Karpas-422 (cell line): ENCODE data around the gene CYBA. TPM values are rescaled to one million over a fixed set of nuclear protein-coding genes. Genes with fewer than 3 reads are reported as not detected.

Experiments
- DNase-seq: peaks from one replicate; pipeline ENCODE4 v3.0.0-alpha.2; 2015
- H2AFZ ChIP-seq: fragments of 200-600 bp; sonication (generic); 2 replicates; pipeline ENCODE4 v1.6.1; 2014; ENCODE audit warnings: antibody characterized with exemption, low read length, mixed read lengths
- H3K27ac ChIP-seq: fragments of 200-600 bp; sonication (generic); 2 replicates; pipeline ENCODE4 v1.5.1; 2014; ENCODE audit warnings: mild to moderate bottlenecking, low read length, moderate library complexity
- H3K27me3 ChIP-seq: fragments of 200-600 bp; sonication (generic); 2 replicates; pipeline ENCODE4 v1.6.1; 2014; ENCODE audit warnings: low read length, mixed read lengths
- H3K36me3 ChIP-seq: fragments of 200-600 bp; sonication (generic); 2 replicates; pipeline ENCODE4 v1.6.1; 2014; ENCODE audit warnings: low read length, mixed read lengths; ENCODE audit not compliant: insufficient read depth
- H3K4me1 ChIP-seq: fragments of 200-600 bp; sonication (generic); 2 replicates; pipeline ENCODE4 v1.6.1; 2014; ENCODE audit warnings: mild to moderate bottlenecking, low read length, mixed read lengths
- H3K4me2 ChIP-seq: fragments of 200-600 bp; sonication (generic); 2 replicates; pipeline ENCODE4 v1.6.1; 2014; ENCODE audit warnings: low read length, low read depth, mild to moderate bottlenecking; ENCODE audit not compliant: poor library complexity, severe bottlenecking
- H3K4me3 ChIP-seq: fragments of 200-600 bp; sonication (generic); 2 replicates; pipeline ENCODE4 v1.5.1; 2014; ENCODE audit warnings: mild to moderate bottlenecking, antibody characterized with exemption, low read length, mixed read lengths
- H3K79me2 ChIP-seq: fragments of 200-600 bp; sonication (generic); 2 replicates; pipeline ENCODE4 v1.6.1; 2014; ENCODE audit warnings: mild to moderate bottlenecking, low read length, mixed read lengths
- H3K9ac ChIP-seq: fragments of 200-600 bp; sonication (generic); 2 replicates; pipeline ENCODE4 v1.6.0; 2014; ENCODE audit warnings: low read length
- H3K9me2 ChIP-seq: fragments of 200-600 bp; sonication (generic), shearing (Covaris generic); replicated peaks from 2 replicates; pipeline ENCODE4 v1.6.0; 2014; ENCODE audit warnings: mild to moderate bottlenecking, low read length, moderate library complexity; ENCODE audit not compliant: insufficient read depth
- H3K9me3 ChIP-seq: fragments of 300-700, 200-600 bp; sonication (generic); 2 replicates; pipeline ENCODE4 v1.6.1; 2014; ENCODE audit warnings: low read length, mixed read lengths
- H4K20me1 ChIP-seq: fragments of 200-600 bp; sonication (generic); 2 replicates; pipeline ENCODE4 v1.6.1; 2014; ENCODE audit warnings: mild to moderate bottlenecking, antibody characterized with exemption, low read length, low read depth; ENCODE audit not compliant: insufficient read depth
- total RNA-seq: library from RNA; depleted of rRNA; stranded (reverse); fragments of >200 nt; shearing (Covaris generic); gene quantifications from 2 replicates; pipeline ENCODE4 v1.2.3, GENCODE V29; 2014; ENCODE audit warnings: low replicate concordance

The CYBA gene
- total RNA-seq, 1 experiment from 2014 or later: 395 TPM

DNA sequence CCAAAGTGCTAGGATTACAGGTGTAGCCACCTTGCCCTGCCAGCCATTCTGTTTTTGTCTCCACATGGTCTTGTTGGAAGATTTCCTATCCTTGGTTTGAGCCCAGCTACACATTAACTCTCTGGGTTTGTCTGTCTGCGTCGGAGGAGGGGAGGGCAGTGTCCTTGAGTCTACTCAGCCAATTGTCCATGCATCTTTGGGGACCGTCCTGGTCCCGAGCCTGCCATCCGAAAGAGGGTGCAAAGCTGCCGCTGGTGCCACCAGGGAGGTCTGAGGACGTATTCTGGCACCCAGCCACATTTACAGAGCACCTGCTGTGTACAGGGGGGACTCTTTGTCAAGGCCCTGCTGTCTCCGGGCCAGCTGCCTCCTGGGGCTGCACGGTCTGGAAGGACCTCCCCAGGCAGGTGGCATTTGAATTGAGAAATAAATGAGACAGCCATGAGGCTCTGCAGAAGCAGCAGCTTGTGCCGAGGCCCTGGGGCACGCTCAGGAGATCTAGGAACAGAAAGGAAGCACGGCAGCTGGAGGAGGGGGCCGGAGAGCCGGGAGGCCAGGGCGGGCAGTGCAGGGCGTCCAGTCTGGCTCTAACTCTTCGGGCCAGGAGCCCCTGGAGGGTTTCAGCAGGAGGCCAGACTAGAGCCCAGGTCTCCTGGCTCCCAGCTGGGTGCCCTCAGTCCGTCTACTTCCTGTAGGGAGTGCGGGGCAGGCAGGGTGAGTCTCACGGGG lies 1.5 kb downstream of the CYBA start:
- H3K4me2 ChIP-seq: peak overlapping the region; percentile 97
- peak overlapping the region; percentile 94; the same call in 1 of the 2 replicates for H3K27ac ChIP-seq
- H3K9me2 ChIP-seq: no peaks in the 10 kb centered on the region
- no peaks in the 10 kb centered on the region for H3K9me3 ChIP-seq
- no peak overlapping the region for H2AFZ ChIP-seq
- H3K4me3 ChIP-seq: peak overlapping the region; percentile 100
- peak overlapping the region; percentile 99 for H3K9ac ChIP-seq
- H3K36me3 ChIP-seq: no peaks in the 10 kb centered on the region; the same call in 1 of the 2 replicates
- H3K79me2 ChIP-seq: peaks cover 18% of the 10 kb centered on the region
- no peak for DNase-seq
- peaks cover 34% of the 10 kb centered on the region for H4K20me1 ChIP-seq
- H3K4me1 ChIP-seq: peaks cover 34% of the 10 kb centered on the region
- H3K27me3 ChIP-seq: no peaks in the 10 kb centered on the region

DNA sequence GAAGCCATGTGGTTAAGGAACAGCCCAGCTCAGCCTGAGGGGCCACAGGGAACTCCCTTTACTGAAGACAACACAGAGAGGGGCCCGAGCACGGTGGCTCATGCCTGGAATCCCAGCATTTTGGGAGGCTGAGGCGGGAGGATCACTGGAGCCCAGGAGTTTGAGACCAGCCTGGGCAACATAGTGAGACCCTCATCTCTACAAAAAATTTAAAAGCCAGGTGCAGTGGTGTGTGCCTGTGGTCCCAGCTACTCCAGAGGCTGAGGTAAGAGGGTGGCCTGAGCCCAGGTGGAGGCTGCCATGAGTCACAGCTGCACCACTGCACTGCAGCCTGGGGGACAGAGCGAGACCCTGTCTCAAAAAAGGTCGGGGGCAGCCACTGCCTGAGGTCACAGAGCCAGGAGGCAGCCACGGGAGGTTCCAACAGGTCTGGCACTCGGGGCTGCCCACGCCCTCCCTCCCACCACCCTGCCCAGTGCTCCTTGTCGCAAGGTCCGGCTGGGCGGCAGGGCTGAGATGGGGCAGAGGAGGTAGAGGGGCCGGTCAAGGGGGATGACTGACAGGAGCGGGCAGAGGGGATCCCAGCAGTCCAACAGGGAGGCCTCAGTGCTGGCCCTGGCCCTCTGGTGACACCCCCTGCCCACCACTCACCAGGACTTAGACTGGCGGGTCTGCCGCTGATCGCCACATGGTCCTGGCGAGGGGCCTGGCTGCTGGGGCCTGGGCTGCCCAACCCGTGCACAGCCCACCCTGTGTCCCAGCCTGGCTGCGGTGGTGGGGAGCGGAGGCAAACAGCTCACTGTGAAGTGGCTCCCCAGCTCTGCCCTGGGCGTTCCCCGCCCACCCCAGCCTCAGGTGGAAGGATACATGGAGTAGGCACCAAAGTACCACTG lies 3.4 kb downstream of the CYBA start:
- Histone ChIP-seq H3K4me3 (no peak overlapping the region), H3K4me2 (no peak overlapping the region), H3K27me3 (no peaks in the 10 kb centered on the region), H3K9me3 (no peaks in the 10 kb centered on the region), H3K9me2 (no peaks in the 10 kb centered on the region), H3K9ac (no peak overlapping the region), H3K79me2 (peaks cover 18% of the 10 kb centered on the region), H3K27ac (no peak overlapping the region), H3K4me1 (peaks cover 26% of the 10 kb centered on the region), H4K20me1 (peaks cover 43% of the 10 kb centered on the region), H3K36me3 (no peaks in the 10 kb centered on the region; the same call in none of the 2 replicates), H2AFZ (no peak overlapping the region)
- no peak for DNase-seq

DNA sequence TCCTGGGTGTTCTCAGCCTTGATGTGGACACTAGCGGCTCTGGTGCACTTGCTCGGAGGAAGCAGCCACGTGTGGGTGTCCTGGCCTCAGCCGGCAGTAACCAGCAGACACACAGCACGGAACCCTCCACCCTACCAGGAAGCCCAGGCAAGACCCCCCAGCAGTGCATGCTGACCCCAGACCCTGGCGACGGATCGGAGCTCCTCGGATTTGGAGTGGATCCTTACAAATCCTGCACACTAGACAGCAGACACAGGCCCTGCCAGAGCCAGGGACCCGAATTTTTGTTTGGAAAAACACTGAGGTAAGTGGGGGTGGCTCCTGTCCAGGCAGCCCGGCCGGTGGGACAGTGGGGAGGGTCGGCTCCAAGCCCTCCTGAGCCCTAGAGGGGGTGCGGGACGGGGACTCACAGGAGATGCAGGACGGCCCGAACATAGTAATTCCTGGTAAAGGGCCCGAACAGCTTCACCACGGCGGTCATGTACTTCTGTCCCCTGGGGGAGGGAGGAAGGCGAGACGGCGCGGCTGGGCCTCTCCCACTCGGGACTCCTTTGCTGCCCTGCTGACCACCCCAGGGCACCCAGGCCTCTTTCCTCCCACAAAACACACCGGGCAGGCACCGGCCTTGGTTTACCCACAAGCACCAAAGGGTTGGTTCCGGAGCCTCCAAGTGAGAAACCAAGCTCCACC lies 4.4 kb downstream of the CYBA start:
- Histone ChIP-seq H3K4me2 (no peak overlapping the region), H3K9ac (no peak overlapping the region), H3K27me3 (no peaks in the 10 kb centered on the region), H2AFZ (no peak overlapping the region), H3K9me3 (no peaks in the 10 kb centered on the region), H4K20me1 (peaks cover 43% of the 10 kb centered on the region), H3K79me2 (peaks cover 18% of the 10 kb centered on the region), H3K4me3 (no peak overlapping the region), H3K27ac (no peak overlapping the region), H3K9me2 (no peaks in the 10 kb centered on the region), H3K4me1 (peaks cover 17% of the 10 kb centered on the region), H3K36me3 (no peaks in the 10 kb centered on the region; the same call in none of the 2 replicates)
- DNase-seq: no peak

DNA sequence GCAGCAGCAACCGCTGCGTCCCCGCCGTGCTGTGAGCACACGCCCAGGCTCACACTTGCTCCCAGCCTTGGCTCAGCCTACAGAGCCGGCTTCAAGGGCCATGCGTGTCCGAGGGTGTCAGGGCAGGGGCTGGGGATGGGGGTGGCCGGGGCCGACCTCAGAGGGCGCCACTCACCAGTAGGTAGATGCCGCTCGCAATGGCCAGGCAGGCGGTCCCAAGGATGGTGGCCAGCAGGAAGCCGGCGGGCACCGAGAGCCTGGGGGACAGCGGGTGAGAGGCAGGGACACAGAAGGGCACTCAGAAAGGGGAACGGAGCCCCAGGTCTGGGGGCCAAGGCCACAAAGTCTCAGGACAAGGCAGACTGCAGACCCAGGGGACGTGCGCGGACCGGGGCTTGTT lies 4.9 kb downstream of the CYBA start:
- DNase-seq: no peak
- H3K27me3 ChIP-seq: no peaks in the 10 kb centered on the region
- H2AFZ ChIP-seq: no peak overlapping the region
- peaks cover 14% of the 10 kb centered on the region for H3K4me1 ChIP-seq
- H3K79me2 ChIP-seq: peaks cover 18% of the 10 kb centered on the region
- H3K27ac ChIP-seq: no peak overlapping the region
- no peaks in the 10 kb centered on the region; the same call in none of the 2 replicates for H3K36me3 ChIP-seq
- no peak overlapping the region for H3K4me2 ChIP-seq
- no peak overlapping the region for H3K9ac ChIP-seq
- H3K4me3 ChIP-seq: no peak overlapping the region
- H4K20me1 ChIP-seq: peaks cover 47% of the 10 kb centered on the region
- H3K9me3 ChIP-seq: no peaks in the 10 kb centered on the region
- no peaks in the 10 kb centered on the region for H3K9me2 ChIP-seq

GRCh38 chr16:88645455-88645854 lies 5.4 kb downstream of the CYBA start:
- H2AFZ ChIP-seq: no peak overlapping the region
- H3K9ac ChIP-seq: no peak overlapping the region
- H3K4me1 ChIP-seq: peaks cover 19% of the 10 kb centered on the region
- no peaks in the 10 kb centered on the region; the same call in none of the 2 replicates for H3K36me3 ChIP-seq
- H4K20me1 ChIP-seq: peaks cover 49% of the 10 kb centered on the region
- no peak for DNase-seq
- H3K4me3 ChIP-seq: no peak overlapping the region
- no peak overlapping the region for H3K4me2 ChIP-seq
- H3K27me3 ChIP-seq: no peaks in the 10 kb centered on the region
- no peaks in the 10 kb centered on the region for H3K9me2 ChIP-seq
- no peak overlapping the region for H3K27ac ChIP-seq
- peaks cover 15% of the 10 kb centered on the region for H3K79me2 ChIP-seq
- no peaks in the 10 kb centered on the region for H3K9me3 ChIP-seq

DNA sequence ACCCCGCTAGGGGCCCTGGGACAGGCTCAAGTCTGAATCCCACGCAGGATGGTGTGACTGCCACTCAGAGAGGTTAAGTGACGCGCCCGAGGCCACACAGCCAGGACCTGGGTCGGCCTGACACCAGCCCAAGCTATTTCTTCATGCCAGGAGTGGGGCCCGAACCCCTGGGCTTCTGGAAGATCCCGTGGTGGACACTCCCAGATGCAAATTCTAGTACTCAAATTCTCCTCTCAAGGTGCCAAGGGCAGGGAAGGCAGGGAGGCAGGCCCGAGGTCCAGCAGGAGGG lies 7.3 kb downstream of the CYBA start:
- DNase-seq: no peak
- H2AFZ ChIP-seq: no peak overlapping the region
- no peaks in the 10 kb centered on the region; the same call in 1 of the 2 replicates for H3K36me3 ChIP-seq
- H3K79me2 ChIP-seq: no peaks in the 10 kb centered on the region
- no peak overlapping the region for H3K9ac ChIP-seq
- H3K9me2 ChIP-seq: no peaks in the 10 kb centered on the region
- no peaks in the 10 kb centered on the region for H3K27me3 ChIP-seq
- H3K4me2 ChIP-seq: no peak overlapping the region
- H3K27ac ChIP-seq: no peak overlapping the region
- peaks cover 51% of the 10 kb centered on the region for H4K20me1 ChIP-seq
- no peak overlapping the region for H3K4me3 ChIP-seq
- H3K4me1 ChIP-seq: peaks cover 25% of the 10 kb centered on the region
- no peaks in the 10 kb centered on the region for H3K9me3 ChIP-seq

DNA sequence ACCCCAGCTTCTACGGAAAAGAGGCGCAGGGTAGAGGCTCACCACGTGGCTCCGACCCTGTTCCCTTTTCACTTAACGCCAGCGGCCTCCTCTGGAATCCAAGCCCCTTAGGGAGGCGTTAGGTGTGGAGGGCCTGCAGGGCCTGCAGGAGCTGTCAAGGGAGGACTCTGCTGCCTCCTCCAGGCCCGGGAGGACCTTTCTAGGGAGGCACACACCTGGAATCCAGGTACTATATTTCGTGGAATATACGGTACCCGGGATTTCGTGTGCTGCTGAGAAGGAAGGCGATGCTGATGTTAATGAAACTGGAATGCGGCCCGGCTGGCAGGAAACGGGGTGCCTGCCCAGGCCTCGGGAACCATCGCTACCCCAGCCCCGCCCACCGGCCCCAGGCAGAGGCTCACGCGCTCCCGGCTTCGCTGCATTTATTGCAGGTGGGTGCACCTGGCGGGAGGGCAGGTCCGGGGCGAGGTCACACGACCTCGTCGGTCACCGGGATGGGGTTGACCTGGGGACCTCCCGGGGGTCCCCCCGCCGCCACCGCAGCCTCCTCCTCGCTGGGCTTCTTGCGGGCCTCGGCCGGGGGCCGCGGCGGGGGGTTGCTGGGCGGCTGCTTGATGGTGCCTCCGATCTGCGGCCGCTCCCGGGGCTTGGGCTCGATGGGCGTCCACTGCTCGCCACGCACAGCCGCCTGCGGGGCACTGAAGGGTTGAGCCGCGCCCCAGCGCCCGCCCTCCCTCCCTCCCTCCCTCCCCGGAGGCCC lies 7.8 kb downstream of the CYBA start:
- DNase-seq: no peak
- H3K9me2 ChIP-seq: no peaks in the 10 kb centered on the region
- no peak overlapping the region for H3K27ac ChIP-seq
- no peaks in the 10 kb centered on the region for H3K79me2 ChIP-seq
- no peak overlapping the region for H3K4me2 ChIP-seq
- H2AFZ ChIP-seq: no peak overlapping the region
- peaks cover 48% of the 10 kb centered on the region for H4K20me1 ChIP-seq
- H3K36me3 ChIP-seq: no peaks in the 10 kb centered on the region; the same call in 1 of the 2 replicates
- H3K9ac ChIP-seq: no peak overlapping the region
- peaks cover 25% of the 10 kb centered on the region for H3K4me1 ChIP-seq
- H3K4me3 ChIP-seq: no peak overlapping the region
- no peaks in the 10 kb centered on the region for H3K27me3 ChIP-seq
- H3K9me3 ChIP-seq: no peaks in the 10 kb centered on the region
